ENCODE measurements around the gene ESPNL. TPM values are rescaled to one million over a fixed set of nuclear protein-coding genes. Genes with fewer than 3 reads are reported as not detected.

ESPNL gene
- total and polyA plus RNA-seq, 9 of the 15 experiments (the other 6 are each of a cell fraction or from before 2014, with no cell fraction given): 0.03 to 0.09 (median 0.05) TPM; not detected in 3

DNA sequence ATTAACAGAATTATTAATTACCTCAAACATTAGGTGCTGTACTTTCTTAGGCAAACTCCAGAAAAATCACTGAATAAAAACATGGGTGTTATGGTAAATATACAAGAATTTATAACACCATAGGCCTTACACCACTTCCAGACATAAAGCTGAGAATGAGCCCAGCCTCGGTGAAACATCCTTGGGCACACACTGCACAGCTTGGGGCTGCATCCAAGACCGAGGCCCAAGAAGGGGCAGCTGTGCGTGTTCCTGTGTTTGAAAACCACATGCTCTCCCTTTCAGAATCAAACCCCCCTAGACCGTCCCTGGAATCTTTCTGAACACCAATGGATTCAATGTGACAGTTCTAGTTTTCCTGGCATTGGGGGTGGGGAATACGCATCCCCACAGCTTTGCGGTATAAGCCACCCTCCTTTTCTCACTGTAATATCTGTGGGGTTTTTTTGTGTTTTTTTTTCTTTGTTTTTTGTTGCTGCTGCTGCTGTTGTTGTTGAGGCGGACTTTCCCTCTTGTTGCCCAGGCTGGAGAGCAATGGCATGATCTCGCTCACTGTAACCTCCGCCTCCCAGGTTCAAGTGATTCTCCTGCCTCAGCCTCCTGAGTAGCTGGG lies 71.5 kb downstream of the ESPNL start:
- DNase-seq (ENCODE audit: extremely low read depth in 1 of 4, low spot score in 3 of 4) (no peak), FAIRE-seq (no peak), ATAC-seq (no peak)
- Histone ChIP-seq H3K4me2 (ENCODE audit: insufficient read depth, low read length) (no peak overlapping the region), H2AFZ (ENCODE audit: low read depth, low read length) (no peak overlapping the region), H3K9ac (ENCODE audit: insufficient read depth in 1 of 2, low read depth in 2 of 2, low read length in 2 of 2) (no peak overlapping the region), H3K4me3 (no peak overlapping the region), H3K27ac (ENCODE audit: extremely low read depth, low read depth, low read length) (no peak overlapping the region), H3K9me3 (replicated peaks; ENCODE audit: control insufficient read depth, insufficient read depth, low read depth, low read length) (no peaks in the 10 kb centered on the region), H4K20me1 (replicated peaks; ENCODE audit: control insufficient read depth, insufficient read depth, low read length) (no peaks in the 10 kb centered on the region), H3K9me1 (ENCODE audit: control insufficient read depth, insufficient read depth, low read length) (peaks cover 4% of the 10 kb centered on the region), H3K27me3 (ENCODE audit: control insufficient read depth in 2 of 2, insufficient read depth in 2 of 2, low read length in 2 of 2) (no peaks in the 10 kb centered on the region), H3K36me3 (ENCODE audit: control insufficient read depth, insufficient read depth, low read length) (peaks cover 61% of the 10 kb centered on the region), H3K4me1 (replicated peaks in 1 of 2; ENCODE audit: control insufficient read depth in 2 of 2, insufficient read depth in 2 of 2, low read length in 2 of 2) (peaks cover 26 to 33% of the 10 kb centered on the region in 2 experiments), H3K79me2 (ENCODE audit: control insufficient read depth, insufficient read depth, low read length) (no peaks in the 10 kb centered on the region; the same call in 2 of the 3 replicates)
- in situ Hi-C loops (cut with MboI) (no loop called here), intact Hi-C loops (cut with micrococcal nuclease) (no loop called here)
- BruUV-seq (replicated peaks): no TSS peak
- ChIA-PET POLR2A (no interaction called here), CTCF (ENCODE audit: low intra/inter-chr PET ratio) (no interaction called here)
- 93% methylated on average over 5 of the region's 9 CpGs for WGBS (ENCODE audit: insufficient coverage, low coverage, missing lambda C conversion rate)
- TF ChIP-seq HNRNPK (IDR thresholded peaks at IDR 0.05; ENCODE audit: low read depth, low read length, poor library complexity, severe bottlenecking): no peak
- TF ChIP-seq, protein P1, sequence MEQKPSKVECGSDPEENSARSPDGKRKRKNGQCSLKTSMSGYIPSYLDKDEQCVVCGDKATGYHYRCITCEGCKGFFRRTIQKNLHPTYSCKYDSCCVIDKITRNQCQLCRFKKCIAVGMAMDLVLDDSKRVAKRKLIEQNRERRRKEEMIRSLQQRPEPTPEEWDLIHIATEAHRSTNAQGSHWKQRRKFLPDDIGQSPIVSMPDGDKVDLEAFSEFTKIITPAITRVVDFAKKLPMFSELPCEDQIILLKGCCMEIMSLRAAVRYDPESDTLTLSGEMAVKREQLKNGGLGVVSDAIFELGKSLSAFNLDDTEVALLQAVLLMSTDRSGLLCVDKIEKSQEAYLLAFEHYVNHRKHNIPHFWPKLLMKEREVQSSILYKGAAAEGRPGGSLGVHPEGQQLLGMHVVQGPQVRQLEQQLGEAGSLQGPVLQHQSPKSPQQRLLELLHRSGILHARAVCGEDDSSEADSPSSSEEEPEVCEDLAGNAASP (IDR thresholded peaks at IDR 0.05): no peak
- no peak for TF ChIP-seq TFAM (CRISPR knock-in tag; conservative IDR thresholded peaks at IDR 0.05)
- no peak for TF ChIP-seq ZNF324 (CRISPR knock-in tag; IDR thresholded peaks at IDR 0.05)
- no peak for TF ChIP-seq GTF2F1 (IDR thresholded peaks at IDR 0.05; ENCODE audit: low read depth, low read length)
- TF ChIP-seq MXI1 (IDR thresholded peaks at IDR 0.05; ENCODE audit: low read depth, low read length): no peak
- TF ChIP-seq, protein P2, sequence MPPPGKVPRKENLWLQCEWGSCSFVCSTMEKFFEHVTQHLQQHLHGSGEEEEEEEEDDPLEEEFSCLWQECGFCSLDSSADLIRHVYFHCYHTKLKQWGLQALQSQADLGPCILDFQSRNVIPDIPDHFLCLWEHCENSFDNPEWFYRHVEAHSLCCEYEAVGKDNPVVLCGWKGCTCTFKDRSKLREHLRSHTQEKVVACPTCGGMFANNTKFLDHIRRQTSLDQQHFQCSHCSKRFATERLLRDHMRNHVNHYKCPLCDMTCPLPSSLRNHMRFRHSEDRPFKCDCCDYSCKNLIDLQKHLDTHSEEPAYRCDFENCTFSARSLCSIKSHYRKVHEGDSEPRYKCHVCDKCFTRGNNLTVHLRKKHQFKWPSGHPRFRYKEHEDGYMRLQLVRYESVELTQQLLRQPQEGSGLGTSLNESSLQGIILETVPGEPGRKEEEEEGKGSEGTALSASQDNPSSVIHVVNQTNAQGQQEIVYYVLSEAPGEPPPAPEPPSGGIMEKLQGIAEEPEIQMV (tag; conservative IDR thresholded peaks at IDR 0.05; ENCODE audit: low read depth): no peak
- TF ChIP-seq MYBL2 (IDR thresholded peaks at IDR 0.05; ENCODE audit: low read depth): no peak
- no peak for TF ChIP-seq MYBL2 (CRISPR knock-in tag; IDR thresholded peaks at IDR 0.05; ENCODE audit: borderline replicate concordance)
- TF ChIP-seq COPS2 (conservative IDR thresholded peaks at IDR 0.05): no peak
- no peak for TF ChIP-seq HEY1 (CRISPR knock-in tag; IDR thresholded peaks at IDR 0.05; ENCODE audit: borderline replicate concordance)
- TF ChIP-seq ZNF766 (CRISPR knock-in tag; conservative IDR thresholded peaks at IDR 0.05): no peak
- TF ChIP-seq, protein P3, sequence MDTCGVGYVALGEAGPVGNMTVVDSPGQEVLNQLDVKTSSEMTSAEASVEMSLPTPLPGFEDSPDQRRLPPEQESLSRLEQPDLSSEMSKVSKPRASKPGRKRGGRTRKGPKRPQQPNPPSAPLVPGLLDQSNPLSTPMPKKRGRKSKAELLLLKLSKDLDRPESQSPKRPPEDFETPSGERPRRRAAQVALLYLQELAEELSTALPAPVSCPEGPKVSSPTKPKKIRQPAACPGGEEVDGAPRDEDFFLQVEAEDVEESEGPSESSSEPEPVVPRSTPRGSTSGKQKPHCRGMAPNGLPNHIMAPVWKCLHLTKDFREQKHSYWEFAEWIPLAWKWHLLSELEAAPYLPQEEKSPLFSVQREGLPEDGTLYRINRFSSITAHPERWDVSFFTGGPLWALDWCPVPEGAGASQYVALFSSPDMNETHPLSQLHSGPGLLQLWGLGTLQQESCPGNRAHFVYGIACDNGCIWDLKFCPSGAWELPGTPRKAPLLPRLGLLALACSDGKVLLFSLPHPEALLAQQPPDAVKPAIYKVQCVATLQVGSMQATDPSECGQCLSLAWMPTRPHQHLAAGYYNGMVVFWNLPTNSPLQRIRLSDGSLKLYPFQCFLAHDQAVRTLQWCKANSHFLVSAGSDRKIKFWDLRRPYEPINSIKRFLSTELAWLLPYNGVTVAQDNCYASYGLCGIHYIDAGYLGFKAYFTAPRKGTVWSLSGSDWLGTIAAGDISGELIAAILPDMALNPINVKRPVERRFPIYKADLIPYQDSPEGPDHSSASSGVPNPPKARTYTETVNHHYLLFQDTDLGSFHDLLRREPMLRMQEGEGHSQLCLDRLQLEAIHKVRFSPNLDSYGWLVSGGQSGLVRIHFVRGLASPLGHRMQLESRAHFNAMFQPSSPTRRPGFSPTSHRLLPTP (IDR thresholded peaks at IDR 0.05; ENCODE audit: borderline replicate concordance, extremely low read depth, insufficient read length): no peak
- TF ChIP-seq DACH1 (IDR thresholded peaks at IDR 0.05; ENCODE audit: partially characterized antibody): no peak
- no peak for TF ChIP-seq DEAF1 (CRISPR knock-in tag; IDR thresholded peaks at IDR 0.05)
